Activated naive CD4-positive, alpha-beta T cell treated with anti-CD3 and anti-CD28 coated beads, Interleukin-2, amount 50 U/mL, for 24 hours (primary cell): ENCODE measurements around the gene SP5.
"Not testable (repeated sequence)": the region's sequence is repeated elsewhere in the genome, so short reads cannot be mapped to it uniquely, and the experiment has no call there.

Experiments used
- H3K27ac Mint-ChIP-seq: one replicate; pipeline ENCODE4 v1.8.0; 2021; ENCODE audit warnings: mild to moderate bottlenecking, mixed read lengths
- H3K27me3 Mint-ChIP-seq: one replicate; pipeline ENCODE4 v1.8.0; 2021; ENCODE audit warnings: mixed read lengths
- H3K36me3 Mint-ChIP-seq: one replicate; pipeline ENCODE4 v1.8.0; 2021; ENCODE audit warnings: mixed read lengths
- H3K4me1 Mint-ChIP-seq: one replicate; pipeline ENCODE4 v1.8.0; 2021; ENCODE audit warnings: mixed read lengths
- H3K4me3 Mint-ChIP-seq: one replicate; pipeline ENCODE4 v1.8.0; 2021; ENCODE audit warnings: mild to moderate bottlenecking, mixed read lengths
- H3K9me3 Mint-ChIP-seq: one replicate; pipeline ENCODE4 v1.8.0; 2021; ENCODE audit warnings: mixed read lengths

SP5 gene

GRCh38 chr2:170743530-170744239 lies 28.5 kb downstream of the SP5 start:
- no peak overlapping the region for H3K4me3 Mint-ChIP-seq
- H3K36me3 Mint-ChIP-seq: no peaks in the 10 kb centered on the region
- H3K27ac Mint-ChIP-seq: no peak overlapping the region
- H3K9me3 Mint-ChIP-seq: no peaks in the 10 kb centered on the region
- peaks cover 27% of the 10 kb centered on the region for H3K27me3 Mint-ChIP-seq
- no peaks in the 10 kb centered on the region for H3K4me1 Mint-ChIP-seq

GRCh38 chr2:170744248-170745002 lies 29.3 kb downstream of the SP5 start:
- H3K27ac Mint-ChIP-seq: no peak overlapping the region
- H3K4me1 Mint-ChIP-seq: no peaks in the 10 kb centered on the region
- H3K4me3 Mint-ChIP-seq: no peak overlapping the region
- peaks cover 29% of the 10 kb centered on the region for H3K27me3 Mint-ChIP-seq
- no peaks in the 10 kb centered on the region for H3K36me3 Mint-ChIP-seq
- H3K9me3 Mint-ChIP-seq: no peaks in the 10 kb centered on the region

- no peaks in the 10 kb centered on the region for H3K4me1 Mint-ChIP-seq
- H3K27me3 Mint-ChIP-seq: peaks cover 32% of the 10 kb centered on the region
- no peak overlapping the region for H3K27ac Mint-ChIP-seq
- no peak overlapping the region for H3K4me3 Mint-ChIP-seq
- H3K9me3 Mint-ChIP-seq: no peaks in the 10 kb centered on the region
- no peaks in the 10 kb centered on the region for H3K36me3 Mint-ChIP-seq
Observed at GRCh38 chr2:170745305-170745704, 30.2 kb downstream of the SP5 start.

DNA sequence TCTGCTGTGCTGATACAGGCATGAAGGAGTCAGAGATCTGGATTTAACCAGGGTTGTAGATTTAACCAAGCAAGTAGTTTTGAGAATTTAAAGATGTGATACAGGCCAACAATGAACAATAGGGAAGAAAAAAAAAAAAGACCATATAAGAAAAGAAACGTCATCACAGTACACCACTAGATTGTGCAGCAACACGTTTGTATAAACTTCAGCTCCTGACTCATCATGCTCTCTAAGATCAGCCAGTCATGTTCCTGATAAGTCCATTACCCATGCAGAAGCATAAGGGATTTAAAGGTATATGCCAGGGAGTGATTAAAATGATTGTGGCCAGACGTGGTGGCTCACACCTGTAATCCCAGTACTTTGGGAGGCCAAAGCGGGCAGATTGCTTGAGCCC lies 32.8 kb downstream of the SP5 start:
- no peaks in the 10 kb centered on the region for H3K9me3 Mint-ChIP-seq
- H3K36me3 Mint-ChIP-seq: no peaks in the 10 kb centered on the region
- H3K4me1 Mint-ChIP-seq: no peaks in the 10 kb centered on the region
- H3K27ac Mint-ChIP-seq: no peak overlapping the region
- no peak overlapping the region for H3K4me3 Mint-ChIP-seq
- peaks cover 32% of the 10 kb centered on the region for H3K27me3 Mint-ChIP-seq

DNA sequence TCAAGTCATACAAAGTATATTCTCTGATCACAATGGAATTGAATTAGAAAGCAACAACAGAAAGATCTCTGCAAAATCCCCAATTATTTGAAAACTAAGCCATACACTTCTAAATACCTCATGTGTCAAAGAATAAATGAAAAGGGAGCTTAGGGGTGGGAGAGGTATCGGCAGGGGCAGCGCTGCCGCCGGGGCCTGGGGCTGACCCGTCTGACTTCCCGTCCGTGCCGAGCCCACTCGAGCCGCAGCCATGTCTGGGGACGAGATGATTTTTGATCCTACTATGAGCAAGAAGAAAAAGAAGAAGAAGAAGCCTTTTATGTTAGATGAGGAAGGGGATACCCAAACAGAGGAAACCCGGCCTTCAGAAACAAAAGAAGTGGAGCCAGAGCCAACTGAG lies 36.4 kb downstream of the SP5 start:
- H3K27ac Mint-ChIP-seq, H3K36me3 Mint-ChIP-seq, H3K4me3 Mint-ChIP-seq, H3K4me1 Mint-ChIP-seq, H3K9me3 Mint-ChIP-seq: not testable (repeated sequence)
- peaks cover 20% of the 10 kb centered on the region for H3K27me3 Mint-ChIP-seq

DNA sequence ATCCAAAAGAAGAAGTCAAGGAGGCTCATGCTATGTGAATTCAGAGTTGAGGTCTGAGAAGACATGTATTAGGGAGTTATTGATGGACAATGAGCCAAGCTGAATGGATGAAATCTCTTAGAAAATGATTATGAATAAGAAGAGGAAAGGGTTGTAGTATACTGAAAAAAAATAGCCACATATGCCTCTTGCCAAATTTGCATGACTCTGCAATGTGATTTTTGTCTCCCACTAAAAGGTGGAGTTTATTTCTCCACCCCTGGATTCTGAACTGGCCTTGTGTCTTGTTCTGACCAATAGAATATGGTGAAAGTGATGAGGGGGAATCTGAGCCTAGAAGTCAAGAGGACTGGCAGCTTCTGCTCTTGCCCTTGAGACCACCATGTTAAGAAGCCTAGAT lies 46.4 kb downstream of the SP5 start:
- Mint-ChIP-seq H3K36me3 (no peaks in the 10 kb centered on the region), H3K9me3 (no peaks in the 10 kb centered on the region), H3K27me3 (peaks cover 1% of the 10 kb centered on the region), H3K4me1 (peaks cover 6% of the 10 kb centered on the region), H3K4me3 (no peak overlapping the region), H3K27ac (no peak overlapping the region)

DNA sequence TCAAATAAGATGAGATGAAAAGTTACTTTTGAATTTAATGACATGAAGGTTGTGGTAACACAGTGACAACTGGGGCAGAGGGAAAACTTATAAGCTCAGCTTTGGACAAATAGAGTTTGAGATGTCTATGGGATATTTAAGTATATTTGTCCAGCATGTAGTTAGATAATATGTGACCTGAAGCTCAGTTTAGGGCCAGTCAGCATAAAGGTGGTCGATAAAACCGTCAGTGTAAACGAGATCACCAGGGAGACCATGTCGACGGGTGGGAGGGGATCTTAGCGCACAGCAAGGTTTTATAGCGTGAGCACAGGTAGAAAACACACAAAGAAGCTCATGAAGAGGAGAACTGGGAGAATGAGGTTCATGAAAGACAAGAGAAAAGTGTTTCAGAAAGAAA lies 47.6 kb downstream of the SP5 start:
- Mint-ChIP-seq H3K36me3 (no peaks in the 10 kb centered on the region), H3K4me1 (peaks cover 10% of the 10 kb centered on the region), H3K27ac (no peak overlapping the region), H3K9me3 (no peaks in the 10 kb centered on the region), H3K4me3 (no peak overlapping the region), H3K27me3 (peaks cover 1% of the 10 kb centered on the region)

DNA sequence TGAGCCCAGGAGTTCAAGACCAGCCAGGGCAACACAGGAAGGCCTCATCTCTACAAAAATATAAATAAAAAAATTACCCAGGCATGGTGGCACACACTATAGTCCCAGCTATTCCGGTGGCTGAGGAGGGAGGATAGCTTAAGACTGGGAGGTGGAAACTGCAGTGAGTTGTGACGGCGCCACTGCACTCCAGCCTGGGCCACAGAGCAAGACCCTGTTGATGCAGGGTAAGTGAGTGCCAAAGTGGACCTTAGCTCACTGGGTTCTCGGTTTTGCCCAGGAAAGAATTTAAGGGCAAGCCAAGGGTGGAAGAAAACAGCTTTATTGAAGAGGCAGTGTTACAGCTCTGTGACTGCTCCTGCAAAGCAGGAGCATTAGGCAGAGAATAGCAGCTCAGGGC lies 48.1 kb downstream of the SP5 start:
- Mint-ChIP-seq H3K9me3 (no peaks in the 10 kb centered on the region), H3K36me3 (no peaks in the 10 kb centered on the region), H3K27me3 (peaks cover 2% of the 10 kb centered on the region), H3K4me3 (no peak overlapping the region), H3K27ac (peak overlapping the region; percentile 56), H3K4me1 (peaks cover 10% of the 10 kb centered on the region)

DNA sequence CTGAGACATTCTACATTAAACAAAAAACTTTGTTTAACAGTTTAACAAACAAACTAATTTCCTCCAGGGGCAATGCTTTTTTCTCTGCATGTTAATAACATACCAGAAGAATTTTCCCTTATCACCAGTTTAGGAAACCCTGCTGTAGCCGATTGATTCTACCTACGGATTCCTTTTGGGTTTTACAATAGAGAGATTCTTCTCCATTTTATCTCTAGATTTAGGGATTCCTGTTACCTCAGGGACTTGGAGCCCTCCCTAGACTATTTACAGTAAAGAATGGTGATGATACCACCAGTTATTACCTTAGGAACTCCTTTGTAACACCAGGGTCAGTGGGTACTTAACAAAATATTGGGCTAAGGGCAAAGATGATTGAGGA lies 49.7 kb downstream of the SP5 start:
- Mint-ChIP-seq H3K4me3 (no peak overlapping the region), H3K36me3 (no peaks in the 10 kb centered on the region), H3K27me3 (peaks cover 3% of the 10 kb centered on the region), H3K9me3 (no peaks in the 10 kb centered on the region), H3K4me1 (peaks cover 10% of the 10 kb centered on the region), H3K27ac (no peak overlapping the region)

GRCh38 chr2:170766693-170767092 lies 51.6 kb downstream of the SP5 start:
- Mint-ChIP-seq H3K9me3 (no peaks in the 10 kb centered on the region), H3K4me3 (no peak overlapping the region), H3K27ac (no peak overlapping the region), H3K27me3 (peaks cover 7% of the 10 kb centered on the region), H3K36me3 (no peaks in the 10 kb centered on the region), H3K4me1 (peaks cover 21% of the 10 kb centered on the region)
